NOMO-1 treated with DMSO at 0.1 percent for 48 hours (cell line): ENCODE data around the gene CNOT9.

Experiments used
- DNase-seq: peaks from one replicate; lab custom pipeline; 2025; ENCODE audit not compliant: unreplicated experiment; lab: John Stamatoyannopoulos, UW

CNOT9 gene

GRCh38 chr2:218643751-218644310, 75.2 kb downstream of the CNOT9 start:
- no peak for DNase-seq

- DNase-seq = no peak
Observed at GRCh38 chr2:218644721-218645120, 76.1 kb downstream of the CNOT9 start.

GRCh38 chr2:218645126-218645525, 76.5 kb downstream of the CNOT9 start:
- no peak for DNase-seq
